Spinal cord (tissue), 10 donors: ENCODE data around the gene TEX22. TPM values are rescaled to one million over a fixed set of nuclear protein-coding genes. Genes with fewer than 3 reads are reported as not detected.

Experiments
- DNase-seq, 6 donors: peaks; one replicate each; pipeline versions ENCODE4 v3.0.0 to v3.0.0-alpha.2; 2013 to 2015; ENCODE audit warnings: low spot score in 6 of 6, low read depth in 4 of 6
- H3K27ac ChIP-seq: one replicate; pipeline ENCODE4 v1.5.1; 2013; ENCODE audit warnings: low read depth, low read length, control low read depth
- H3K27me3 ChIP-seq: one replicate; pipeline ENCODE4 v1.6.1; 2013; ENCODE audit warnings: low read length; ENCODE audit not compliant: control insufficient read depth, insufficient read depth
- H3K36me3 ChIP-seq: one replicate; pipeline ENCODE4 v1.6.1; 2013; ENCODE audit warnings: low read length; ENCODE audit not compliant: control insufficient read depth, insufficient read depth
- H3K4me1 ChIP-seq: one replicate; pipeline ENCODE4 v1.6.1; 2013; ENCODE audit warnings: low read length; ENCODE audit not compliant: control insufficient read depth, insufficient read depth
- H3K4me3 ChIP-seq: one replicate; pipeline ENCODE4 v1.5.1; 2013; ENCODE audit warnings: low read depth, low read length, control low read depth
- H3K9me3 ChIP-seq: one replicate; pipeline ENCODE4 v1.6.1; 2013; ENCODE audit warnings: low read length; ENCODE audit not compliant: control insufficient read depth, insufficient read depth
- WGBS: methylation state at CpG from one replicate; pipeline ENCODE4 v1.1.5; 2013; ENCODE audit warnings: missing lambda C conversion rate; ENCODE audit not compliant: insufficient coverage; 5-methylcytosine and 5-hydroxymethylcytosine counted together
- long read RNA-seq, 4 donors: transcript quantifications; one replicate each; lab custom pipeline, GENCODE V29; 2026
- polyA plus RNA-seq, 2 donors: library from polyadenylated mRNA; unstranded; fragments of 120-200 nt; gene quantifications; one replicate each; pipeline ENCODE4 v1.2.1, GENCODE V29; 2013; ENCODE audit not compliant: insufficient read length in 2 of 2
- total RNA-seq, 2 donors: library from RNA; depleted of rRNA in 1 of 2; stranded (reverse); fragments of 120-200 nt in 1 of 2; fragments of >200 nt in 1 of 2; gene quantifications; one replicate each; pipeline versions ENCODE4 v1.2.3 to v1.2.4, GENCODE V29; 2013 to 2014
- donor health status: healthy.

The TEX22 gene
- 1 to 10 TPM in 1 of 2 donors, under 1 TPM in 1; 0.20 to 1.0 TPM for total RNA-seq
- 1 to 10 TPM; 2.8 to 4.8 TPM for polyA plus RNA-seq
- long read RNA-seq, donor 1, partial matches to known transcripts = 7 of 7 reads
- long read RNA-seq, donor 1, other reads (novel, unspliced or antisense) = 0 of 7 reads
- long read RNA-seq, donor 2 = 0 reads
- long read RNA-seq, donor 3 = 0 reads
- long read RNA-seq, donor 4 = 0 reads

- 1% methylated on average over 69 of the region's 77 CpGs for WGBS
- H3K4me1 ChIP-seq = peaks cover 29% of the 10 kb centered on the region
- no peaks in the 10 kb centered on the region for H3K27me3 ChIP-seq
- peak within 1 kb of the TSS; percentile 53 for H3K4me3 ChIP-seq
- H3K36me3 ChIP-seq = peaks cover 56% of the 10 kb centered on the region
- no peaks in the 10 kb centered on the region for H3K9me3 ChIP-seq
- DNase-seq = peak in 5 of 6 donors; percentile 82 to 97 (median 88)
- H3K27ac ChIP-seq = peak within 1 kb of the TSS; percentile 71
These were observed at the start of gene TEX22 for GRCh38 chr14:105398044-105398725. Gene TEX22, plus strand, starts transcription at chr14:105398538. Its CDS starts 803 bp downstream, at chr14:105399341.

GRCh38 chr14:105348945-105349699, 49.2 kb upstream of the TEX22 start:
- WGBS = 91% methylated on average over 19 of the region's 19 CpGs
- Histone ChIP-seq H3K36me3 (peaks cover 65% of the 10 kb centered on the region), H3K4me3 (no peak overlapping the region), H3K4me1 (peaks cover 6% of the 10 kb centered on the region), H3K27me3 (no peaks in the 10 kb centered on the region), H3K9me3 (no peaks in the 10 kb centered on the region), H3K27ac (no peak overlapping the region)
- no peak for DNase-seq

- no peak overlapping the region for H3K27ac ChIP-seq
These were observed 48.3 kb upstream of the TEX22 start for GRCh38 chr14:105349992-105350391.

GRCh38 chr14:105350450-105351244, 47.7 kb upstream of the TEX22 start:
- Histone ChIP-seq H3K4me3 (no peak overlapping the region), H3K4me1 (peaks cover 6% of the 10 kb centered on the region), H3K36me3 (peaks cover 80% of the 10 kb centered on the region), H3K27ac (no peak overlapping the region), H3K27me3 (no peaks in the 10 kb centered on the region), H3K9me3 (no peaks in the 10 kb centered on the region)
- no peak for DNase-seq
- 86% methylated on average over 35 of the region's 37 CpGs for WGBS

More at GRCh38 chr14:105349992-105350391, 48.3 kb upstream of the TEX22 start:
- DNase-seq = no peak
- H3K9me3 ChIP-seq = no peaks in the 10 kb centered on the region
- H3K27me3 ChIP-seq = no peaks in the 10 kb centered on the region
- H3K4me1 ChIP-seq = peaks cover 6% of the 10 kb centered on the region
- 90% methylated on average over 11 of the region's 11 CpGs for WGBS
- H3K36me3 ChIP-seq = peaks cover 73% of the 10 kb centered on the region
- H3K4me3 ChIP-seq = no peak overlapping the region

GRCh38 chr14:105351410-105351809, 46.9 kb upstream of the TEX22 start:
- Histone ChIP-seq H3K4me1 (peaks cover 6% of the 10 kb centered on the region), H3K36me3 (peaks cover 88% of the 10 kb centered on the region), H3K9me3 (no peaks in the 10 kb centered on the region), H3K27me3 (no peaks in the 10 kb centered on the region), H3K27ac (no peak overlapping the region), H3K4me3 (no peak overlapping the region)
- no CpG with 5 or more reads among the region's 3 CpGs for WGBS
- DNase-seq = no peak

- DNase-seq = peak in 4 of 6 donors; percentile 48 to 89 (median 68)
- Histone ChIP-seq H3K9me3 (no peaks in the 10 kb centered on the region), H3K27me3 (no peaks in the 10 kb centered on the region), H3K36me3 (peaks cover 92% of the 10 kb centered on the region), H3K27ac (no peak overlapping the region), H3K4me1 (peaks cover 6% of the 10 kb centered on the region), H3K4me3 (no peak overlapping the region)
- 70% methylated on average over 13 of the region's 26 CpGs for WGBS
These were observed 46.2 kb upstream of the TEX22 start for GRCh38 chr14:105351920-105352851.

GRCh38 chr14:105353136-105353535, 45.2 kb upstream of the TEX22 start:
- Histone ChIP-seq H3K9me3 (no peaks in the 10 kb centered on the region), H3K27ac (no peak overlapping the region), H3K4me1 (peaks cover 6% of the 10 kb centered on the region), H3K36me3 (peaks cover 94% of the 10 kb centered on the region), H3K27me3 (no peaks in the 10 kb centered on the region), H3K4me3 (no peak overlapping the region)
- no CpG with 5 or more reads among the region's 10 CpGs for WGBS
- no peak for DNase-seq

- Histone ChIP-seq H3K27ac (no peak overlapping the region), H3K27me3 (no peaks in the 10 kb centered on the region), H3K9me3 (no peaks in the 10 kb centered on the region), H3K4me3 (no peak overlapping the region), H3K36me3 (peaks cover 92% of the 10 kb centered on the region), H3K4me1 (peaks cover 4% of the 10 kb centered on the region)
- WGBS = 94% methylated on average over 20 of the region's 20 CpGs
- no peak for DNase-seq
These were observed 43.8 kb upstream of the TEX22 start for GRCh38 chr14:105354541-105354940.
